ENCODE results near the gene RUNDC3A. TPM values are rescaled to one million over a fixed set of nuclear protein-coding genes. Genes with fewer than 3 reads are reported as not detected.

RUNDC3A gene
- total RNA-seq, 4 donors from 2014 or later: 0.42 to 2.8 (median 1.7) TPM

- no peak for TF ChIP-seq EP300 (IDR thresholded peaks at IDR 0.05)
- no peak for TF ChIP-seq POLR2AphosphoS5 (IDR thresholded peaks at IDR 0.05)
- TF ChIP-seq POLR2A (IDR thresholded peaks at IDR 0.05; ENCODE audit: low read depth): no peak
- TF ChIP-seq CTCF (IDR thresholded peaks at IDR 0.05): no peak
- H3K4me3 ChIP-seq: no peak overlapping the region
- H3K27me3 ChIP-seq: peaks cover 0 to 17% (median 0%) of the 10 kb centered on the region in 4 donors
- H3K9me3 ChIP-seq: no peaks in the 10 kb centered on the region
- peaks cover 18 to 30% (median 24%) of the 10 kb centered on the region in 4 donors for H3K4me1 ChIP-seq
- WGBS: 56% methylated on average over 6 of the region's 6 CpGs
- DNase-seq (ENCODE audit: extremely low spot score): no peak
- no peak overlapping the region for H3K27ac ChIP-seq (replicated peaks in 1 of 4)
- intact Hi-C loops (cut with DNase I): no loop called here
- H3K36me3 ChIP-seq: no peaks in the 10 kb centered on the region
These were observed 51.7 kb downstream of the RUNDC3A start for GRCh38 chr17:44360144-44360533.

- H3K9me3 ChIP-seq: no peaks in the 10 kb centered on the region
- H3K27me3 ChIP-seq: peaks cover 0 to 21% (median 0%) of the 10 kb centered on the region in 4 donors
- DNase-seq (ENCODE audit: extremely low spot score): no peak
- intact Hi-C loops (cut with DNase I): no loop called here
- H3K4me3 ChIP-seq: no peak overlapping the region
- TF ChIP-seq POLR2A (IDR thresholded peaks at IDR 0.05; ENCODE audit: low read depth) (no peak), CTCF (IDR thresholded peaks at IDR 0.05) (no peak), POLR2AphosphoS5 (IDR thresholded peaks at IDR 0.05) (no peak), EP300 (IDR thresholded peaks at IDR 0.05) (no peak)
- peaks cover 18 to 30% (median 24%) of the 10 kb centered on the region in 4 donors for H3K4me1 ChIP-seq
- WGBS: 61% methylated on average over 5 of the region's 5 CpGs
- no peak overlapping the region for H3K27ac ChIP-seq (replicated peaks in 1 of 4)
- H3K36me3 ChIP-seq: no peaks in the 10 kb centered on the region
These were observed 52.4 kb downstream of the RUNDC3A start for GRCh38 chr17:44360826-44361225.

- Histone ChIP-seq H3K4me3 (no peak overlapping the region), H3K27ac (replicated peaks in 1 of 4) (no peak overlapping the region), H3K4me1 (peaks cover 18 to 30% (median 24%) of the 10 kb centered on the region in 4 donors), H3K9me3 (no peaks in the 10 kb centered on the region), H3K36me3 (no peaks in the 10 kb centered on the region), H3K27me3 (peaks cover 0 to 29% (median 0%) of the 10 kb centered on the region in 4 donors)
- no peak for TF ChIP-seq POLR2A (IDR thresholded peaks at IDR 0.05; ENCODE audit: low read depth)
- no peak for TF ChIP-seq POLR2AphosphoS5 (IDR thresholded peaks at IDR 0.05)
- no peak for TF ChIP-seq CTCF (IDR thresholded peaks at IDR 0.05)
- no peak for TF ChIP-seq EP300 (IDR thresholded peaks at IDR 0.05)
- intact Hi-C loops (cut with DNase I): no loop called here
- 68% methylated on average over 10 of the region's 11 CpGs for WGBS
- no peak for DNase-seq (ENCODE audit: extremely low spot score)
These were observed 53.2 kb downstream of the RUNDC3A start for GRCh38 chr17:44361292-44362260.

- Histone ChIP-seq H3K4me3 (peak overlapping the region; percentile 66 to 72 (median 68)), H3K9me3 (no peaks in the 10 kb centered on the region), H3K4me1 (peaks cover 18 to 30% (median 24%) of the 10 kb centered on the region in 4 donors), H3K36me3 (no peaks in the 10 kb centered on the region), H3K27ac (replicated peaks in 1 of 4) (no peak overlapping the region), H3K27me3 (peaks cover 0 to 30% (median 0%) of the 10 kb centered on the region in 4 donors)
- TF ChIP-seq EP300 (IDR thresholded peaks at IDR 0.05): no peak
- intact Hi-C loops (cut with DNase I): no loop called here
- 15% methylated on average over 8 of the region's 11 CpGs for WGBS
- no peak for DNase-seq (ENCODE audit: extremely low spot score)
These were observed 54.1 kb downstream of the RUNDC3A start for GRCh38 chr17:44362459-44362948.

GRCh38 chr17:44362949-44363612, 54.7 kb downstream of the RUNDC3A start:
- peaks cover 18 to 30% (median 24%) of the 10 kb centered on the region in 4 donors for H3K4me1 ChIP-seq
- peaks cover 0 to 30% (median 0%) of the 10 kb centered on the region in 4 donors for H3K27me3 ChIP-seq
- no peaks in the 10 kb centered on the region for H3K9me3 ChIP-seq
- H3K4me3 ChIP-seq: peak overlapping the region; percentile 66 to 72 (median 68)
- no peak for DNase-seq (ENCODE audit: extremely low spot score)
- H3K27ac ChIP-seq (replicated peaks in 1 of 4): peak overlapping the region in 3 of 4 donors; percentile 18 to 46 (median 45)
- no peaks in the 10 kb centered on the region for H3K36me3 ChIP-seq
- WGBS: 1% methylated on average over 27 of the region's 45 CpGs
- TF ChIP-seq EP300 (IDR thresholded peaks at IDR 0.05): no peak
- no peak for TF ChIP-seq CTCF (IDR thresholded peaks at IDR 0.05)
- no peak for TF ChIP-seq POLR2A (IDR thresholded peaks at IDR 0.05; ENCODE audit: low read depth)
- TF ChIP-seq POLR2AphosphoS5 (IDR thresholded peaks at IDR 0.05): no peak
- intact Hi-C loops (cut with DNase I): no loop called here
